SK-N-SH treated with all-trans-retinoic acid at 6 μM for 48 hours (cell line): ENCODE data around the gene CRYBG1.

Experiments
- CREB5 ChIP-seq: fragments of 250-450 bp; sonication (Bioruptor Pico); IDR thresholded peaks from 2 replicates; pipeline ENCODE4 v1.5.1; 2020; ENCODE audit warnings: low read depth, mild to moderate bottlenecking, moderate library complexity
- PATZ1 ChIP-seq: fragments of 250-450 bp; sonication (Bioruptor Pico); IDR thresholded peaks from 2 replicates; pipeline ENCODE4 v1.8.0; 2020; ENCODE audit warnings: mild to moderate bottlenecking, moderate library complexity, borderline replicate concordance
- SNAI2 ChIP-seq: fragments of 250-450 bp; sonication (Bioruptor Pico); IDR thresholded peaks from 2 replicates; pipeline ENCODE4 v1.5.0; 2020; ENCODE audit warnings: mild to moderate bottlenecking, moderate library complexity
- TOX ChIP-seq: fragments of 250-450 bp; sonication (Bioruptor Pico); IDR thresholded peaks from 2 replicates; pipeline ENCODE4 v1.8.0; 2021; ENCODE audit warnings: mild to moderate bottlenecking, moderate library complexity, borderline replicate concordance

GRCh38 chr6:106339334-106340029, 21.0 kb upstream of the CRYBG1 start:
- TF ChIP-seq PATZ1 (CRISPR knock-in tag): no peak
- no peak for TF ChIP-seq CREB5 (CRISPR knock-in tag)
- no peak for TF ChIP-seq SNAI2 (CRISPR knock-in tag)
- TF ChIP-seq TOX (CRISPR knock-in tag): no peak
